OCI-LY7 (cell line): ENCODE measurements around the gene CARS1. TPM values are rescaled to one million over a fixed set of nuclear protein-coding genes. Genes with fewer than 3 reads are reported as not detected.

ENCODE experiments used
- BruUV-seq: library from RNA; stranded (reverse); fragments of 400-500 nt; replicated peaks from 2 replicates; lab custom pipeline; 2021; lab: Mats Ljungman, UMichigan
- CTCF ChIA-PET: fragments of 300-600 bp; sonication (Branson Sonifier 250); formaldehyde crosslinking; loops from one replicate; lab custom pipeline; 2022; ENCODE audit warnings: antibody characterized with exemption; ENCODE audit not compliant: unreplicated experiment; lab: Charles Lee
- POLR2A ChIA-PET: fragments of 300-600 bp; sonication (Branson Sonifier 250); formaldehyde crosslinking; loops from one replicate; lab custom pipeline; 2022; ENCODE audit warnings: antibody characterized with exemption; lab: Charles Lee
- DNase-seq: peaks from one replicate; pipeline ENCODE4 v3.0.0-alpha.2; 2015; ENCODE audit warnings: low spot score
- H2AFZ ChIP-seq: fragments of 200-600 bp; sonication (generic), shearing (Covaris generic); 2 replicates; pipeline ENCODE4 v1.6.1; 2014; ENCODE audit warnings: mild to moderate bottlenecking, antibody characterized with exemption, low read length, moderate library complexity
- H3K27ac ChIP-seq: fragments of 200-600 bp; sonication (generic); 2 replicates; pipeline ENCODE4 v1.5.1; 2014; ENCODE audit warnings: mixed run types, low read depth, mild to moderate bottlenecking, moderate library complexity, low read length, inconsistent platforms; ENCODE audit not compliant: poor library complexity, severe bottlenecking
- H3K36me3 ChIP-seq: fragments of 200-600 bp; sonication (generic); 2 replicates; pipeline ENCODE4 v1.6.1; 2014; ENCODE audit warnings: mild to moderate bottlenecking, antibody characterized with exemption, low read length, moderate library complexity, mixed read lengths; ENCODE audit not compliant: insufficient read depth
- H3K4me1 ChIP-seq: fragments of 200-600 bp; sonication (generic); 2 replicates; pipeline ENCODE4 v1.5.1; 2014; ENCODE audit warnings: mild to moderate bottlenecking, low read length; ENCODE audit not compliant: insufficient read depth, poor library complexity, severe bottlenecking
- H3K4me2 ChIP-seq: fragments of 200-600 bp; sonication (generic); 2 replicates; pipeline ENCODE4 v1.6.1; 2014; ENCODE audit warnings: mild to moderate bottlenecking, low read length
- H3K4me3 ChIP-seq: fragments of 200-600 bp; sonication (generic); 2 replicates; pipeline ENCODE4 v1.5.1; 2014; ENCODE audit warnings: mild to moderate bottlenecking, low read depth, low read length; ENCODE audit not compliant: poor library complexity, severe bottlenecking
- H3K79me2 ChIP-seq: fragments of 200-600 bp; sonication (generic); 2 replicates; pipeline ENCODE4 v1.6.1; 2016; ENCODE audit warnings: low read depth, mild to moderate bottlenecking, low read length, moderate library complexity, mixed read lengths; ENCODE audit not compliant: insufficient read depth
- H3K9me2 ChIP-seq: fragments of 200-600 bp; sonication (generic); 2 replicates; pipeline ENCODE4 v1.6.1; 2016; ENCODE audit warnings: mild to moderate bottlenecking, low read length, mixed read lengths; ENCODE audit not compliant: insufficient read depth
- H3K9me3 ChIP-seq: fragments of 200-600 bp; sonication (generic); 2 replicates; pipeline ENCODE4 v1.6.1; 2014; ENCODE audit warnings: mild to moderate bottlenecking, mixed run types, low read length, mixed read lengths
- H4K20me1 ChIP-seq: fragments of 200-600 bp; sonication (generic); 2 replicates; pipeline ENCODE4 v1.6.1; 2014; ENCODE audit warnings: mild to moderate bottlenecking, antibody characterized with exemption, low read length, moderate library complexity, mixed read lengths; ENCODE audit not compliant: insufficient read depth
- CTCF ChIP-seq: fragments of 200-600 bp; sonication (generic); conservative IDR thresholded peaks from 2 replicates; pipeline ENCODE4 v1.5.1; 2014; ENCODE audit warnings: mild to moderate bottlenecking, antibody characterized with exemption, low read length, moderate library complexity, mixed read lengths
- EZH2phosphoT487 ChIP-seq: fragments of 200-600 bp; sonication (generic); IDR thresholded peaks from 2 replicates; pipeline ENCODE4 v1.6.1; 2018; ENCODE audit warnings: low read depth, borderline replicate concordance, mild to moderate bottlenecking, mixed run types, antibody characterized with exemption, low read length, moderate library complexity, mixed read lengths
- intact Hi-C: fragments of 100-400 bp; cut with micrococcal nuclease; formaldehyde crosslinking; loops from one replicate; pipeline ENCODE4 v1.10.0; 2022; ENCODE audit not compliant: unreplicated experiment
- total RNA-seq, 2 experiments: library from RNA; depleted of rRNA in 1 of 2; stranded (reverse); fragments of >200 nt in 1 of 2; shearing (Covaris generic) in 1 of 2; gene quantifications; 2 replicates each; pipeline ENCODE4 v1.2.3, GENCODE V29; 2014 to 2022

Gene CARS1
- total RNA-seq, 2 experiments from 2014 or later = 58.3 to 88.8 TPM

DNA sequence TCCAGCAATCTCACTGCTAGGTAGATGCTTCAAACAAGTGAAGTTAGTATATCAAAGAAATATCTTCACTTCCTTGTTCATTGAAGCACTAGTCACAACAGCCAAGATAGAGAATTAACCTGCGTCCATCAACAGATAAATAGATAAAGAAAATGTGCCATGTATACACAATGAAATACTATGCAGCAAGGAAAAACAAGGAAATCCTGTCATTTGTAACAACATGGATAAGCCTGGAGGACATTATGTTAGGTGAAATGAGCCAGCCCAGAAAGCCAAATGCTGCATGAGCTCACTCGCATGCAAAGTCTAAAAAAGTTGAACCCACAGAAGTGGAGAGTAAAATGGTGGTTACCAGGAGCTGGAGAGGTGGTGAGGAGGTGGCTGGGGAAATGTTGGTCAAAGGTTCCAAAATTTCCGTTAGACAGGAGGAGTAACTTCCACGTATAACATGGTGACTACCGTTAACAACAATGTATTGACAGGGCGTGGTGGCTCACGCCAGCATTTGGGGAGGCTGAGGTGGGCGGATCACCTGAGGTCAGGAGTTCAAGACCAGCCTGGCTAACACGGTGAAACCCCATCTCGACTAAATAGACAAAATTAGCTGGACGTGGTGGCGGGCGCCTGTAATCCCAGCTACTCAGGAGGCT lies 23.6 kb upstream of the CARS1 start:
- TF ChIP-seq CTCF = no peak
- no peak for TF ChIP-seq EZH2phosphoT487
- Histone ChIP-seq H3K4me1 (no peaks in the 10 kb centered on the region), H3K4me2 (no peak overlapping the region), H3K9me2 (no peaks in the 10 kb centered on the region), H3K79me2 (no peaks in the 10 kb centered on the region), H2AFZ (no peak overlapping the region), H3K27ac (no peak overlapping the region), H3K9me3 (no peaks in the 10 kb centered on the region), H3K36me3 (no peaks in the 10 kb centered on the region), H3K4me3 (no peak overlapping the region), H4K20me1 (no peaks in the 10 kb centered on the region)
- POLR2A ChIA-PET = interaction anchor here (0.7 kb wide), 1 partner anchor 714 kb away, joined by 3 read pairs; no protein-coding TSS in a partner anchor
- DNase-seq = no peak
- CTCF ChIA-PET = no interaction called here
- no TSS peak for BruUV-seq
- intact Hi-C loops = no loop called here

- Histone ChIP-seq H3K27ac (no peak overlapping the region), H3K9me2 (no peaks in the 10 kb centered on the region), H3K4me1 (no peaks in the 10 kb centered on the region), H3K4me3 (no peak overlapping the region), H2AFZ (no peak overlapping the region), H3K36me3 (no peaks in the 10 kb centered on the region), H4K20me1 (no peaks in the 10 kb centered on the region), H3K4me2 (no peak overlapping the region), H3K9me3 (no peaks in the 10 kb centered on the region), H3K79me2 (no peaks in the 10 kb centered on the region)
- no peak for TF ChIP-seq CTCF
- no peak for TF ChIP-seq EZH2phosphoT487
- no TSS peak for BruUV-seq
- intact Hi-C loops = no loop called here
- DNase-seq = no peak
- POLR2A ChIA-PET = no interaction called here
- CTCF ChIA-PET = no interaction called here
These were observed 22.9 kb upstream of the CARS1 start for GRCh38 chr11:3080104-3080503.

DNA sequence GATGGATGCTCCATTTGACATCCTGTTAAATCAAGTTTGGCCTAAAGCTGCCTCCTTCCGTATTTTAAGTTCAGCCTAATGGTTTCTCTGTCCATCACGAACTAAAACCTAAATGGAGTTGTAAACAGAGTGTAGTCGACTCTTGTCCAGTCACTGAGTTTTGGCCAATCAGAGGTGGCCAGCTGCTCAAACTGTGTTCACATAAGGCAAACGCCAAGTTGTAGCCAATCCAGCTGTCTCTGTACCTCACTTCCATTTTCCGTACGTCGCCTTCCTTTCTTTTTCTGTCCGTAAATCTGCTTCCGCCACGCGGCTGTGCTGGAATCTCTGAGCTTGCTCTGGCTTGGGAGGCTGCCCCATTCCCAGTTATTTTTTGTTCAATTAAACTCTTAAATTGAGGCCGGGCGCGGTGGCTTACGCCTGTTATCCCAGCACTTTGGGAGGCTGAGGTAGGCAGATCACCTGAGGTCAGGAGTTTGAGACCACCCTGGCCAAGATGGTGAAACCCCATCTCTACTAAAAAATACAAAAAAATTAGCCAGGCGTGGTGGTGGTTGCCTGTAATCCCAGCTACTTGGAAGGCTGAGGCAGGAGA lies 20.7 kb upstream of the CARS1 start:
- BruUV-seq = no TSS peak
- Histone ChIP-seq H3K27ac (no peak overlapping the region), H3K4me1 (no peaks in the 10 kb centered on the region), H3K4me3 (no peak overlapping the region), H3K4me2 (no peak overlapping the region), H4K20me1 (no peaks in the 10 kb centered on the region), H3K9me3 (no peaks in the 10 kb centered on the region), H3K9me2 (no peaks in the 10 kb centered on the region), H3K36me3 (no peaks in the 10 kb centered on the region), H3K79me2 (no peaks in the 10 kb centered on the region), H2AFZ (no peak overlapping the region)
- DNase-seq = no peak
- ChIA-PET POLR2A (no interaction called here), CTCF (no interaction called here)
- intact Hi-C loops = no loop called here
- TF ChIP-seq EZH2phosphoT487 (no peak), CTCF (no peak)
